ENCODE results near the gene ZNF750. TPM values are rescaled to one million over a fixed set of nuclear protein-coding genes. Genes with fewer than 3 reads are reported as not detected.

Gene ZNF750
- 2.8 TPM for polyA plus RNA-seq (2012; ENCODE audit: insufficient read length, low read depth)

- TF ChIP-seq POLR2AphosphoS5 (IDR thresholded peaks at IDR 0.05; ENCODE audit: low read depth, low read length) (no peak), SIN3A (IDR thresholded peaks at IDR 0.05; ENCODE audit: borderline replicate concordance, insufficient read depth, low read length) (no peak), FOXP2 (optimal IDR thresholded peaks at IDR 0.05; ENCODE audit: borderline replicate concordance, extremely low read depth, extremely low read length, insufficient read depth) (no peak), TAF1 (IDR thresholded peaks at IDR 0.05; ENCODE audit: borderline replicate concordance, insufficient read depth, low read length) (no peak)
- TF ChIP-seq, protein P1, sequence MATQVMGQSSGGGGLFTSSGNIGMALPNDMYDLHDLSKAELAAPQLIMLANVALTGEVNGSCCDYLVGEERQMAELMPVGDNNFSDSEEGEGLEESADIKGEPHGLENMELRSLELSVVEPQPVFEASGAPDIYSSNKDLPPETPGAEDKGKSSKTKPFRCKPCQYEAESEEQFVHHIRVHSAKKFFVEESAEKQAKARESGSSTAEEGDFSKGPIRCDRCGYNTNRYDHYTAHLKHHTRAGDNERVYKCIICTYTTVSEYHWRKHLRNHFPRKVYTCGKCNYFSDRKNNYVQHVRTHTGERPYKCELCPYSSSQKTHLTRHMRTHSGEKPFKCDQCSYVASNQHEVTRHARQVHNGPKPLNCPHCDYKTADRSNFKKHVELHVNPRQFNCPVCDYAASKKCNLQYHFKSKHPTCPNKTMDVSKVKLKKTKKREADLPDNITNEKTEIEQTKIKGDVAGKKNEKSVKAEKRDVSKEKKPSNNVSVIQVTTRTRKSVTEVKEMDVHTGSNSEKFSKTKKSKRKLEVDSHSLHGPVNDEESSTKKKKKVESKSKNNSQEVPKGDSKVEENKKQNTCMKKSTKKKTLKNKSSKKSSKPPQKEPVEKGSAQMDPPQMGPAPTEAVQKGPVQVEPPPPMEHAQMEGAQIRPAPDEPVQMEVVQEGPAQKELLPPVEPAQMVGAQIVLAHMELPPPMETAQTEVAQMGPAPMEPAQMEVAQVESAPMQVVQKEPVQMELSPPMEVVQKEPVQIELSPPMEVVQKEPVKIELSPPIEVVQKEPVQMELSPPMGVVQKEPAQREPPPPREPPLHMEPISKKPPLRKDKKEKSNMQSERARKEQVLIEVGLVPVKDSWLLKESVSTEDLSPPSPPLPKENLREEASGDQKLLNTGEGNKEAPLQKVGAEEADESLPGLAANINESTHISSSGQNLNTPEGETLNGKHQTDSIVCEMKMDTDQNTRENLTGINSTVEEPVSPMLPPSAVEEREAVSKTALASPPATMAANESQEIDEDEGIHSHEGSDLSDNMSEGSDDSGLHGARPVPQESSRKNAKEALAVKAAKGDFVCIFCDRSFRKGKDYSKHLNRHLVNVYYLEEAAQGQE (IDR thresholded peaks at IDR 0.05; ENCODE audit: insufficient read depth in 1 of 2, low read depth in 2 of 2, low read length in 2 of 2), result no peak
Observed at GRCh38 chr17:82839617-82840292, at the start of gene ZNF750. ZNF750 (minus strand) TSS chr17:82840022; CDS start chr17:82832454, 7,568 bp downstream.

GRCh38 chr17:82888583-82889495 lies 49.0 kb upstream of the ZNF750 start:
- TF ChIP-seq, protein P1 (IDR thresholded peaks at IDR 0.05; ENCODE audit: insufficient read depth in 1 of 2, low read depth in 2 of 2, low read length in 2 of 2), result no peak
- TF ChIP-seq POLR2AphosphoS5 (IDR thresholded peaks at IDR 0.05; ENCODE audit: low read depth, low read length) (no peak), SIN3A (IDR thresholded peaks at IDR 0.05; ENCODE audit: borderline replicate concordance, insufficient read depth, low read length) (no peak), TAF1 (IDR thresholded peaks at IDR 0.05; ENCODE audit: borderline replicate concordance, insufficient read depth, low read length) (no peak), FOXP2 (optimal IDR thresholded peaks at IDR 0.05; ENCODE audit: borderline replicate concordance, extremely low read depth, extremely low read length, insufficient read depth) (no peak)

- TF ChIP-seq, protein P1 (IDR thresholded peaks at IDR 0.05; ENCODE audit: insufficient read depth in 1 of 2, low read depth in 2 of 2, low read length in 2 of 2), result no peak
- no peak for TF ChIP-seq FOXP2 (optimal IDR thresholded peaks at IDR 0.05; ENCODE audit: borderline replicate concordance, extremely low read depth, extremely low read length, insufficient read depth)
- TF ChIP-seq SIN3A (IDR thresholded peaks at IDR 0.05; ENCODE audit: borderline replicate concordance, insufficient read depth, low read length), result no peak
- TF ChIP-seq POLR2AphosphoS5 (IDR thresholded peaks at IDR 0.05; ENCODE audit: low read depth, low read length), result no peak
- TF ChIP-seq TAF1 (IDR thresholded peaks at IDR 0.05; ENCODE audit: borderline replicate concordance, insufficient read depth, low read length), result no peak
Observed at GRCh38 chr17:82887255-82888164, 47.7 kb upstream of the ZNF750 start.

DNA sequence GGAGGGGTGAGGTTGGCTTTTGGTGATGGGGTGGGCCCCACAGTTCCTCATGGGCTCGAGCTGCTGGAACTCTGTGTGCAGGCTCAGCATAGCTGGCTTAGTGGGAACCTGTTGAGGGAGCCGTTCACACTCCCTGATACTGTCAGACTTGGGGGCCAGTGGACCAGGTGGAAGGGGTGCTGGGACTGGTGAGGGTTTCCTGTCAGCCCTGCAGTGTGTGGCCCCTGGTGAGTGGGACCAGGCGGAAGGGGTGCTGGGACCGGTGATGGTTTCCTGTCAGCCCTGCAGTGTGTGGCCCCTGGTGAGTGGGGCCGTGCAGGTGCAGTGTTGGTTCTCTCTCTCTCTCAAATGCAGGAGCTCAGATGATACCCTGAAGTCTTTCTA lies 45.1 kb upstream of the ZNF750 start:
- no peak for TF ChIP-seq TAF1 (IDR thresholded peaks at IDR 0.05; ENCODE audit: borderline replicate concordance, insufficient read depth, low read length)
